ENCODE results near the gene ATF6B.
A peak's percentile ranks its signal among the peaks of the same experiment; 100 is the strongest.
"Not testable (repeated sequence)": the region's sequence is repeated elsewhere in the genome, so short reads cannot be mapped to it uniquely, and the experiment has no call there.

Gene ATF6B

DNA sequence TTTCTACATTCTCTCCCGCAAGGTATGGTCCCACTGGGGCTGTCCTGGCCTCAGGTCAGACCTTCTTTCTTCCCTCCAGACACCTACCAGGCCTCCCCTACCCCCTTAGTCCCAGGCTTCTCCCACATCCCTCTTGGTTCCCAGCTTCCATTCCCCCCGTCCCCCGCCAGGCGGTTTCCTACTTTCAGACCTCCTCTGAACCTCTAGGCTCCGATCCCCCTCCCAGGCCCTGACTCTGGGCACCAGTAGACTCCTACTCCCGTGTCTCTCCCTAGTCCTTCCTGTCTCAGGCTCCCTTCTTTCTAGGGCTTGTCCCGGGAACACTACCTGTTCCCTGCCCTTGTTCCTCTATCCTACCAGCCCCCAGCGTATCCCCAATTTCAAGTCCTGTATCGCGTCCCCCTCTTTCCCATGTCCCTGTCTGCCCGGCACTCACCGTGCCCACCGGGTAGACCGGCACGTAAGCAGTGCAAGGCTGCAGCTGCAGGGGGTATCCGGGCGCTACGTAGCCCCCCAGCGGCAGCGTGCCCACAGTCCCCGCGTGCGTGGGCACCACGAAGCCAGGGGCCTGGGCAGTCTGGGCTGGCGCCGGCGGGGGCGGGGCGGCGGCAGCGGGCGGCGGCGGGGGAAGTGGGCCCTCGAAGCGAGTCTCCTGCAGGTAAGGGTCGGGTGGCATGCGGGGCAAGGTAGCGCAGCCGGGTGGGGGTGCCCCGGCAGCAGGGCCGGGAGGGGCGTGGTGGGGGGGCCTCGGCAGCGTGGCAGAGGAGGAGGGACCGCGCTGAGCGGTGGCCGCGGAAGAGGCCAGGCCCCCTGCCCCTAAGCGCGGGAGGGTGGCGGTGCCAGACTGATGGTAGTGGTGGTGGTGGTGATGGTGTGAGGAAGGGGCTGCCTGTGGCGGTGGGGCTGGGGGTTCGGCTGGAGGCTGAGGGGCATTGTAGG lies 22.2 kb upstream of the ATF6B start:
- H3K27ac Mint-ChIP-seq: peak overlapping the region; percentile 0
- peaks cover 6% of the 10 kb centered on the region for H3K36me3 Mint-ChIP-seq (ENCODE audit: low read depth)
- H3K27me3 Mint-ChIP-seq (ENCODE audit: low read depth): peaks cover 63% of the 10 kb centered on the region
- no peaks in the 10 kb centered on the region for H3K9me3 Mint-ChIP-seq
- H3K4me1 Mint-ChIP-seq (ENCODE audit: low read depth): peaks cover 33% of the 10 kb centered on the region
- H3K4me3 Mint-ChIP-seq: peak overlapping the region; percentile 51

DNA sequence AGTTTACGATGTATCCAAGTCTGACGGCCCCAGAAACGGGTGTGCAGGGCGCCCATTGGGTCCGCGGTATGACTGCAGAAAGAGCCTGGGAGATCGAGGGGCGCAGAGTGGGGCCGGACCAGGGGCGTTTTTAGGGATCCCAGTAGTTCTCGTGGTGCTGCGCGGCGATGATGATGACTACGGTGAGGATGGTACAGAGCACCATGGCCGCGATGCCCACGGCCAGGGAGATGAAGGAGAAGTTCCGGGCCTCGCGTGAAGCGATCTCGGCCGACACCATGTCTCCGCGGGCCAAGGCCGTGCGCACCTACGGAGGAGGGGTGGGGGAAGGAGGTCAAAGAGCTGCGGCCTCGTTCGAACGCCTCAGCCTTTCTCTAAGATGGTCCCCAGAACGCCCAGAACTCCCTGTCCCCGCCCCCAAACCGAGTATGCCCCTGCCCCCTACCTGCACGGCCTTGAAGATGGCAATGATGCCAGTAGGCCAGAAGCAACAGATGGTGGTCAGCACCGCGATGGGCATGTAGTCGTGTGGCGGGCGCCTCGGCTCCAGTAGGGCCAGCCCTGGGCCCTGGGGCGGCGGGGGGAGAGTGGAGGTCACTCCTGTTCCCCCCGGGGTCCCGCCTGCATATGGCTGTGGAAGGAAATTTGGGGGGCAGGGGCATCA lies 21.2 kb upstream of the ATF6B start:
- H3K27me3 Mint-ChIP-seq (ENCODE audit: low read depth): peaks cover 63% of the 10 kb centered on the region
- peak overlapping the region; percentile 80 for H3K4me3 Mint-ChIP-seq
- H3K27ac Mint-ChIP-seq: peak overlapping the region; percentile 68
- H3K36me3 Mint-ChIP-seq (ENCODE audit: low read depth): peaks cover 6% of the 10 kb centered on the region
- peaks cover 27% of the 10 kb centered on the region for H3K4me1 Mint-ChIP-seq (ENCODE audit: low read depth)
- H3K9me3 Mint-ChIP-seq: no peaks in the 10 kb centered on the region

DNA sequence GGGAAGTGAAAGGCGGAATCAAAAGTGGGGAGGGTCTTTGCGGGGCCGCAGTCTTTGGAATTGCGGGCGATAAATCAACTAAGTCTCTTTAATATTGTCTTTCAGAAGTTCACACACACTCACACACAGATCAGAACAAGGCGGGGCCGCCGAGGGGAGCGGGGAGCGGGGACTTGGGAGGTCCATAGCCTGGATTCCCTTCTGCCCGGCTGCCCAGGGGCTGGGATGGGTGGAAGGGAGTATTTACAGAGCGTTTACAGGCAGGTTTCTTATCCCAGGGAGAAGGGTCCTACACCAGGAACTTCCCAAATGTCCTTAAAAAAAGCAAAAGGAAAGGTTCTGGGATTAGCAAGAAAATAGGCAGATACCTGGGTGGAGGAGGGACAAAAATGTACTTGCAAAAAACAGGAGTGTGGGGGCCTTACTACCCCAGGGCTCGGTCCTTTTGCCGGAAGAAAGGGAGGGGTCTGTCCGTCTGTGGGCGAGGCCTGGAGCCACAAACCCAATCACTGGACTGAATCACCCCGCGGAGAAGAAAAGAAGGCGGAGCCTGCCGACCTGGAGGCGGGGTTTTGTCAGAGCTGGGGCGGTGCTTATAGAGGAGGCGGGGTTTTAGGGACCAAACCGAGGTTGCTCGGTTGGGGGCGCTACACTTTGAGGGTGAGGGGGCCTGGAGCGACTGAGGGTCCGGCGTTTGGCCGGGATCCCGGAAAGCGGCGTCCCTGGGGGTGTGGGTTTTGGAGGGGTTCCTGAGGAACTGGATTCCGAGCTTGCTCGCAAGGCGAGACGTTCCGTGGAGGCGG lies 20.4 kb upstream of the ATF6B start:
- Mint-ChIP-seq H3K4me1 (ENCODE audit: low read depth) (peaks cover 24% of the 10 kb centered on the region), H3K9me3 (no peaks in the 10 kb centered on the region), H3K27ac (peak overlapping the region; percentile 68), H3K36me3 (ENCODE audit: low read depth) (peaks cover 6% of the 10 kb centered on the region), H3K27me3 (ENCODE audit: low read depth) (peaks cover 63% of the 10 kb centered on the region), H3K4me3 (peak overlapping the region; percentile 80)

DNA sequence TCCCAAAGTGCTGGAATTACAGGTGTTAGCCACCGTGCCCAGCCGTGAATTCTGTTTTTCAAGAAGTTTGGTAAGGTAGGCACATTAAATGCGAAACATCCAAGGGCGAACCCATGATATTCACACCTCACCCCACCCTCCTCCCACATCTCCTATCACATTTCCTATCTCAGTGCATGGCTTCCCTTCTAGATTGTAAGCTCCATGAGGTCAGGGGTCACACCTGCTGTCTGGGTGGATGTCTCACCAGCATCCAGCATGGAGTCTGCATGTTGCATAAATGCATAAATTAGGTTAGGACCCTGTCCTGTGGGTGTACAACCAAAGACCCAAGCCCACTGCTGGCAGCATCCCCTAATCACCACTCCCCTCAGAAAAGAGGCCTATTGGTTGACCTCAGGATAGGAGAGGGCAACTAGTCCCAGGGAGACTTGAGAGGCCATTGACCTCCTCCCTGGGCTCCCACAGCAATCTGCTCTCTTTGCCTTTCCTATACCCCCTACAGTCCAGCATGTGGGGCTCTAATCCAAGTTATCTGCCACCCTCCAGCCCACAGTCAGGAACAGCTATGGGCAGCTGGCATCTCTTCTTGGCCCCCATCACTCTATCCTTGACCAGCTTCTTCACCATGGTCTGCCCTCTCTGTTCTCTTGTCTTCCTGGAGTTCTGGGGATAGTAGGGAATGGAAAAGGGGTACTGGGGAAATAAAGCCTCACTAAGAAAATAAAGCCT lies 19.5 kb upstream of the ATF6B start:
- Mint-ChIP-seq H3K4me3 (peak overlapping the region; percentile 80), H3K27me3 (ENCODE audit: low read depth) (peaks cover 57% of the 10 kb centered on the region), H3K36me3 (ENCODE audit: low read depth) (peaks cover 6% of the 10 kb centered on the region), H3K9me3 (no peaks in the 10 kb centered on the region), H3K4me1 (ENCODE audit: low read depth) (peaks cover 19% of the 10 kb centered on the region), H3K27ac (no peak overlapping the region)

DNA sequence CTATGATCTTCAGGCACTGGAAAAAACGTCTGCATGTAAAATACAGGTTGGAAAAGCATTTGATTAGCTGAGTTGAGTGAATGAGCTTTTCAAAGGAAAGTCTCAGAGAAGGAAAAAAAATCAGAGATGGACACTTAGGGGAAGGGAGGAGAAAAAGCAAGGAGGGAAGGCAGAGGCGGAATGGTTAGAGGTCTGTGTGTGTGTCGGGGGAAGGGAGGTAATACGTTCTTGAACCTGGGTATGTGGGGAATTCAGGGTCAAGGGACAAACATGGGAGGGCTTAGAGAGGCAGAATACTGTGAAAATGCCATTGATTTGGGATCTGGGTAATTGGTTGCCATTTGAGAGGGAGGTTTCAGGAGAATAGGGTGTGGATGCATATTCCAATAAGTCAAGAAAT lies 18.6 kb upstream of the ATF6B start:
- H3K4me1 Mint-ChIP-seq (ENCODE audit: low read depth): peaks cover 19% of the 10 kb centered on the region
- no peak overlapping the region for H3K4me3 Mint-ChIP-seq
- H3K27me3 Mint-ChIP-seq (ENCODE audit: low read depth): peaks cover 58% of the 10 kb centered on the region
- no peaks in the 10 kb centered on the region for H3K9me3 Mint-ChIP-seq
- no peak overlapping the region for H3K27ac Mint-ChIP-seq
- peaks cover 6% of the 10 kb centered on the region for H3K36me3 Mint-ChIP-seq (ENCODE audit: low read depth)

DNA sequence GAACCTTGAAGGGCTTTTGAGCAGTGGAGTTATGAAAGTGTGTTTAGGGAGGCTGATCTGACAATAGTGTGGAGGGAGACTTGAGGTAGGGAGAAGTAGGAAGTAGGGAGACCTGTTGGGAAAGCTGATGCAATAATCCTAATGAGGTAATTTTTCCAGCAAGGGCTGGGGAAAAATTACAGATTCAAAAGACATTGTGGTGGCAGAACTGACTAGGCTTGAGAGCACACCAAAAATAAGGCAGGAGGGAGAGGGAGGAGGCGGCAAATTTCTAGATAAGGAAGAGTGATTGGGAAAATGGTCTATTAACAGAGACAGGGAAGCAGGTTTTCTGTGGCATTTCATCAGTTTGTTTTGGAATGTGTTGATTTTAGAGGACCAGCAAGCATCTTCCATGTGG lies 18.2 kb upstream of the ATF6B start:
- Mint-ChIP-seq H3K4me3 (no peak overlapping the region), H3K27me3 (ENCODE audit: low read depth) (peaks cover 59% of the 10 kb centered on the region), H3K4me1 (ENCODE audit: low read depth) (peaks cover 18% of the 10 kb centered on the region), H3K9me3 (no peaks in the 10 kb centered on the region), H3K36me3 (ENCODE audit: low read depth) (peaks cover 6% of the 10 kb centered on the region), H3K27ac (no peak overlapping the region)

DNA sequence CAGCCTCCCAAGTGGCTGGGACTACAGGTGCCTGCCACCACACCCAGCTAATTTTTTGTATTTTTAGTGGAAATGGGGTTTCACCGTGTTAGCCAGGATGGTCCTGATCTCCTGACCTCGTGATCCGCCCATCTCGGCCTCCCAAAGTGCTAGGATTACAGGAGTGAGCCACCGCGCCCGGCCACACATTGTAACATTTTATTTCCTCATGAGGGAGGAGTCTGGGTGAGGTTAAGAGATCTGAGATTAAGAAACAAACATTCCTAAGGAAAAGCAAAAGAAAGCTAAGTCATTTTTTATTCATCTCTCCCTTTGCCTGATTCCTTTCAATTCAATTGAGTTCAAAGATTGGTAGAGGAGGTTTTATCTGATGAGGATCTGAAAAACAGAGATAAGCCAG lies 16.2 kb upstream of the ATF6B start:
- not testable (repeated sequence) for H3K36me3 Mint-ChIP-seq (ENCODE audit: low read depth); H3K4me3 Mint-ChIP-seq; H3K9me3 Mint-ChIP-seq; H3K27ac Mint-ChIP-seq
- peaks cover 45% of the 10 kb centered on the region for H3K27me3 Mint-ChIP-seq (ENCODE audit: low read depth)
- H3K4me1 Mint-ChIP-seq (ENCODE audit: low read depth): peaks cover 15% of the 10 kb centered on the region

DNA sequence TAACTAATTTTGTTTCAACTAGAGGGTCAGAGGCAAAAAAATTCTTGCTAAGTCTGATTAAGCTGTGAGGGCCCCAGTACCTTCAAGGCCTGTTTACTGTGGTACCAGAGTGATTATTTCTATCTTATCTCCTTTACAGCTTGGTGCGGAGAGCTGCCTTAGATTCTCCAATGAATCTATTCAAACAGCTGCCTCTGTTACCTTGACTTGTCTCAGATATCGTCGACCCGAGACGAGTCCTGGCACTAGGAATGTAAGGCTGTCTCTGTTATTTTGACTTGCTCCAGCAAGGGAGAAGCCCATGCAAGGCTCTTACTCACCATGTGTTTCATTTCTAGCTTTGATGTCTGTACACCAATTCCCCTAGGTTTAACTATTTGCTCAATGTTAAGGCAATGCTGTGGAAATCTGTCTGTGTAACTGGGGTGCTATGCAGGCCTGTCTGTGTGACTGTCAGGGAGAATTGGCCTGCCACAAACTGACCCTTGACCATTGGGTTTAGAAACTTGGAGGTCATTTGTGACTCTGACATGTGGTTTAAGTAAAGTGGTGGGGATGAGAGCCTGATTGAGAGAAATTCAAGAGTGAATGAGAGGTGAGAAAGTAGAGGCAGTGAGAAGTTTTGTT lies 12.5 kb upstream of the ATF6B start:
- Mint-ChIP-seq H3K27ac (no peak overlapping the region), H3K9me3 (no peaks in the 10 kb centered on the region), H3K36me3 (ENCODE audit: low read depth) (no peaks in the 10 kb centered on the region), H3K4me3 (no peak overlapping the region), H3K4me1 (ENCODE audit: low read depth) (no peaks in the 10 kb centered on the region), H3K27me3 (ENCODE audit: low read depth) (peaks cover 16% of the 10 kb centered on the region)

DNA sequence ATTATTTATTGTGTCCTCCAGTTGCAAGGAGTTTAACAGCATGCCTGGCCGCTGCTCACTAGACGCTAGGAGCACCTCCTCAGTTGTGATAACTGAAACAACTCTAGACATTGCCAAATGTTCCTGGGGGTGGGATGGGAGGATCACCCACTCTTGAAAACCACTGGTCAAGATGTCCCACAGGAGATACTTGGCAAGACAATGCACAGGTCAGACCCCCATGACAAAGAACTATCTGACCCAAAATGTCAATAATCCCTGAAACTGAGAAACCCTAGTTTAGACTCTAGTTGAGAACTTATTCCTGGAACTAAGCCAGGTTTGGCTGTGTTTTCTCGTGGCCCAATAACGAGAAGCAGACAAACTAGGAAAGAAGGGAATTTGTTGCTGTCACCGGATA lies 11.5 kb upstream of the ATF6B start:
- H3K27ac Mint-ChIP-seq: no peak overlapping the region
- no peaks in the 10 kb centered on the region for H3K9me3 Mint-ChIP-seq
- H3K27me3 Mint-ChIP-seq (ENCODE audit: low read depth): peaks cover 16% of the 10 kb centered on the region
- H3K36me3 Mint-ChIP-seq (ENCODE audit: low read depth): no peaks in the 10 kb centered on the region
- no peaks in the 10 kb centered on the region for H3K4me1 Mint-ChIP-seq (ENCODE audit: low read depth)
- no peak overlapping the region for H3K4me3 Mint-ChIP-seq

DNA sequence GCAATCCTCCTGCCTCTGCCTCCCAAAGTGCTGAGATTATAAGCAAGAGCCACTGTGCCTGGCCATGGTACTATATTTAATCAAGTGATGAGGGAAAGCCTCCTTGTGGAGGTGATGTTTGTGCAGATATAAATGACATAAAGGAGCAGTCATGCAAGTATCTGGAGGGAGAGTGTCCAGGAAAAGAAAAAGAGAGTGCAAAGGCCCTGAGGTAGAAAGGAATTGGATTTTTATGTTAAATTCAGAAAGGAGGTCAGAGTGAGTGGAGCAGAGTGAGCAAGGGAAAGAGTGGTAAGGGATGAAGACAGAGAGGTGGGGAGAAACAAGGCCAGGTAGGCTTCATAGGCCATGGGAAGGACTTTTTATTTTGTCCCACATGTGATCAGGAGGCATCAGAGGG lies 9.4 kb upstream of the ATF6B start:
- Mint-ChIP-seq H3K36me3 (ENCODE audit: low read depth) (no peaks in the 10 kb centered on the region), H3K4me3 (no peak overlapping the region), H3K9me3 (no peaks in the 10 kb centered on the region), H3K27ac (no peak overlapping the region), H3K27me3 (ENCODE audit: low read depth) (peaks cover 21% of the 10 kb centered on the region), H3K4me1 (ENCODE audit: low read depth) (no peaks in the 10 kb centered on the region)

DNA sequence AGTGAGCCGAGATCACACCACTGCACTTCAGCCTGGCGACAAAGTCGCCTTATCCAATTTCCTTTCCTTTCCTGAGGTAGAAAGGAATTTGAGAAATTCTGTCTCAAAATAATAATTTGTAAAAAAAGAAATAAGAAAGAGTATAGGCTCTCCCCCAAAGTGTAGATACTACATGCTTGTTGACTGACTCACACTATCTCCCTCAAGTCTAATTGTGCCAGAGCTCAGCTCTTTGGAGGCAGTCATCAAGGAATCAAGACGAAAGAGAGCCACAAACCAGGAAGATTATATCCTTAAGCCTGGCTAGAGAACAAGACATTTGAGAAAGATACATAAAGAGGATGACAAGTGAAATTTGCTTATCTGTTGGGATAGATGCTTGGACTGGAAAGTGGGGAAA lies 5.7 kb upstream of the ATF6B start:
- Mint-ChIP-seq H3K36me3 (ENCODE audit: low read depth) (no peaks in the 10 kb centered on the region), H3K27ac (no peak overlapping the region), H3K9me3 (no peaks in the 10 kb centered on the region), H3K4me1 (ENCODE audit: low read depth) (peaks cover 12% of the 10 kb centered on the region), H3K4me3 (no peak overlapping the region), H3K27me3 (ENCODE audit: low read depth) (peaks cover 15% of the 10 kb centered on the region)

DNA sequence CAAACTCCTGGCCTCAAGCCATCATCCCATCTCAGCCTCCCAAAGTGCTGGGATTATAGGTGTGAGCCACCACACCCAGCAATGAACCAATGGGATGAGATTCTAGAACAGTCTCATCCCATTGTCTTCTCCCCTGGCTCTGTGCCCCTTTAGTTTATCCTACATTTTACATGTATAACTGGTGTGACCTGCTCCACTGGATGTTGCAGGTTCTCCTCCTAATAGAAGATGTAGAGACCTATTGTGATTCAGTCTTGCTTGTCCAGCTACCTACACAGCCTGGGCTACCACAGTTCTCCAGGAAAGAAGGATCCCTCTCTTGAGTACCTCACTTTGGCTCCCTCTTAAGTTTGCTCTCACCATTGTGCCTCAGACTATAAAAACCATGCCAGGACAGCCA lies 4.1 kb upstream of the ATF6B start:
- peaks cover 23% of the 10 kb centered on the region for H3K4me1 Mint-ChIP-seq (ENCODE audit: low read depth)
- no peak overlapping the region for H3K27ac Mint-ChIP-seq
- H3K36me3 Mint-ChIP-seq (ENCODE audit: low read depth): peaks cover 2% of the 10 kb centered on the region
- no peak overlapping the region for H3K4me3 Mint-ChIP-seq
- H3K9me3 Mint-ChIP-seq: no peaks in the 10 kb centered on the region
- peaks cover 15% of the 10 kb centered on the region for H3K27me3 Mint-ChIP-seq (ENCODE audit: low read depth)

DNA sequence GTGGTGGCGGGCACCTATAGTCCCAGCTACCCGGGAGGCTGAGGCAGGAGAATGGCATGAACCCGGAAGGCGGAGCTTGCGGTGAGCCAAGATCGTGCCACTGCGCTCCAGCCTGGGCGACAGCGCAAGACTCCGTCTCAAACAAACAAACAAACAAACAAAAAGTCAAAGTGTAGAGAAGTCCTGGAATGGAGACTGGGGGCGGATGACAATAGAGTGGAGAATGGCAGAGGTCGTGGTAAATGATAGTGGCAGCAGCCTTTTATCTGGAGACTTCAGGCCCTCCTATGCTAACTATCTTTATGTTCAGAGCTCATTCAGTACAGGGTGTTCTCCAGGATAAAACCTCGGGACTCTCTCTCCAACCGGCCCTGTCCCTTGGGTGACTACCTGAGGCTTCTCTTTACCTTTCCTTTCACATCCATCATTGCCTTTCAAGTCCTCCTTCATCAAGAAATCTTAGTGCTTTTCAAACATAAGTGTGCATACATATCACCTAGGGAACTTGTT lies 3.4 kb upstream of the ATF6B start:
- H3K27me3 Mint-ChIP-seq (ENCODE audit: low read depth): peaks cover 15% of the 10 kb centered on the region
- no peaks in the 10 kb centered on the region for H3K9me3 Mint-ChIP-seq
- peaks cover 4% of the 10 kb centered on the region for H3K36me3 Mint-ChIP-seq (ENCODE audit: low read depth)
- peaks cover 28% of the 10 kb centered on the region for H3K4me1 Mint-ChIP-seq (ENCODE audit: low read depth)
- H3K27ac Mint-ChIP-seq: no peak overlapping the region
- H3K4me3 Mint-ChIP-seq: peak overlapping the region; percentile 32
